Activated CD4-positive, alpha-beta T cell treated with anti-CD3 and anti-CD28 coated beads for 24 hours (primary cell): ENCODE data around the gene FIG4.
"Not testable (repeated sequence)": the region's sequence is repeated elsewhere in the genome, so short reads cannot be mapped to it uniquely, and the experiment has no call there.

Experiments used
- DNase-seq, 2 donors: peaks; one replicate each; pipeline ENCODE4 v3.0.0-alpha.2; 2020; ENCODE audit warnings: low read depth in 2 of 2

Gene FIG4

DNA sequence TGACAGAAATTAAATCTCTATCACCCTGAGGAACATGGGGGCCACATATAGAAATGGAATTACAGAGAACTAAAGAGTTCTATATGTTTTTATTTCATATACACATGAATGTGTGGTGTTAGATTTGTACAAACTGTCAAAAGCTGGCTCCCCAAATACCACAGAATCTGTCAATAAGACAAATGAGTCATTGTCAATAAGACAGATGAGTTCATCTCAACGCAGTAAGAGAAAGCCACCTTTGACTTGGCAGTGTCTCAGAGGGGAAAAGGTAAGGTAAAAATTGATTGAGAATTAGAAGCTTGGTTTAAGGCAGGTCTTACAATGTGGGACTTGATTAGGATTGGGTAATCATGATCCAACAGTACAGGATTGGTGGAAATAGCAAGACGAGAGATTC lies 162.9 kb downstream of the FIG4 start:
- no peak for DNase-seq

DNA sequence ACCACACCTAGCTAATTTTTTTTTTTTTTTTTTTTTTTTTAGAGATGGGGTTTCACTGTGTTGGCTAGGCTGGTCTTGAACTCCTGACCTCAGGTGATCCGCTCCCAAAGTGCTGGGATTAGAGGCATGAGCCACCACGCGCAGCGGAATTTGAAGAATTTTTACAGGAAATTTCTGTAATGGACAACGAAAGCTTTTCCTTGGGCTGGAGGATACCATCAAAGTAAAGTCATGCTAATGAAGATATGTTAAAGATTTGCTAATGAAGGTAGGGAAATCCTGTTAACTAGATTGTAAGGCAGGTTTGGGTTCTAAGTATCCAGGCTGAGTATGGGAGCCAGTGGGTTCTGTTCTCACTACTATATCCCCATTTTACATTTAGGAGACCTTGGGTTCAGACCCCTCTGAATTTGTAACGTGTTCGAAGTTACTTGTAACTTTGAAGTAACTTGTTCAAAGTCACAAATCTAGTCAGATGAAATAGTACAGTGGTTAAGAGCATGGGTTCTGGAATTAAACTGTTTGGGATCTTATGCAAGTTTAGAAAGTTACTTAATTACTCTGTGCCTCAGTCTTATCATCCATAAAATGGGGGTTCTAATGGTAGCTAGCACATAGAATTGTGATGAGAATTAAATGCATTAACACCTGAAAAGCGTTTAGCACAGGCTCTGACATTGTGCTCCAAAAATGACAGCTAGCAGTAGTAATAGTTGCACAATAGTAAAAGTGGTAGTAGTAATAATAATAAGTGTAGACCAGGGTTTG lies 163.6 kb downstream of the FIG4 start:
- DNase-seq: no peak

DNA sequence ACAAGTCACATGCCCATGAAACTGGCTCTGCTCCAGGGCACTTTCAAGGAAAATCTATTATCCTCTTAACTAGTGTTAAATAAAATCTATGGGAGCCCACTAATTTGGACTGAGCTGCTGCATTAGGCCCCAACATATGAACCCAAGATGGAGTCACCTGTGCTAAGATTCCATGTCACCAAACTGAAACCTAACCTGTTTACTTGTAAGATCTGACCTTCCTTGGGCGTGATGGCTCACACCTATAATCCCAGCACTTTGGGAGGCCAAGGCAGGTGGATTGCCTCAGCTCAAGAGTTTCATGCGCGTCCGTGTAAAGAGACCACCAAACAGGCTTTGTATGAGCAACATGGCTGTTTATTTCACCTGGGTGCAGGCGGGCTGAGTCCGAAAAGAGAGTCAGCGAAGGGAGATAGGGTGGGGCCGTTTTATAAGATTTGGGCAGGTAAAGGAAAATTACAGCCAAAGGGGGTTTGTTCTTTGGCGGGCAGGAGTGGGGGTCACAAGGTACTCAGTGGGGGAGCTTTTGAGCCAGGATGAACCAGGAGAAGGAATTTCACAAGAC lies 164.5 kb downstream of the FIG4 start:
- not testable (repeated sequence) for DNase-seq

DNA sequence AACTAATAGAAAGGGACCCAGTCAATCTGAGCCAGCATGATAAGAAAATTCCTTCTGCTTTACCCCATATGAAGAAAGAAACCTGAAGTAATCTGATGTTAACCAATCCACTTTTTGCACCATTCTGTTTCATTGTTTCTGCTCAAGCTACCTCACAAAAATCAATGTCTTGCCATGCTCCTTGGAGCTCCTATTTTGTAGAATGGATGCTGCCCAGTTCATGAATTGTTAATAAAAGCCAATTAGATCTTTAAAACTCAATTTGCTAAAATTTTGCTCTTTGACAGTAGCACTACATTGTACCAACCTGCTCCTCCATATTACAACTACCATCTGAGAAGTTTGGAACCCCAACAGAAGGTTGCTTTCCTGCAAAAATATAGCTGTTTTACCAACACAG lies 170.8 kb downstream of the FIG4 start:
- DNase-seq: no peak

DNA sequence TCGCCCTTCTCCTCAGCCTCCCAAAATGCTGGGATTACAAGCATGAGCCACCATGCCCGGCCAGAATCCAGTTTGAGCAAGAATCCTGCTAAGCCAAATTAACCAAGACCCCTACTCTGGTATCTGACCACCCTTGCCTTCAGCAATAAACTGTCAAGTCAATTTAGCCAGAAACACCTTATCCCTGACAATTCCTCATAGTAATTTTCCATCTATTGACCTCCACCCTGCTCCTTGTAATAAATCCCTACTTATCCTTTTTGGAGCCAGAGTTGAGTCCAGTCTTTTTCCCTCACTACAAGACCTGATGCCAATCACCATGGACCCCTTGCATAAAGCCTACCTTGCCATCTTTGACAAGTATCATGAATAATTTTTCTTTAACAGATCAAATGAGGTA lies 173.0 kb downstream of the FIG4 start:
- DNase-seq: no peak

DNA sequence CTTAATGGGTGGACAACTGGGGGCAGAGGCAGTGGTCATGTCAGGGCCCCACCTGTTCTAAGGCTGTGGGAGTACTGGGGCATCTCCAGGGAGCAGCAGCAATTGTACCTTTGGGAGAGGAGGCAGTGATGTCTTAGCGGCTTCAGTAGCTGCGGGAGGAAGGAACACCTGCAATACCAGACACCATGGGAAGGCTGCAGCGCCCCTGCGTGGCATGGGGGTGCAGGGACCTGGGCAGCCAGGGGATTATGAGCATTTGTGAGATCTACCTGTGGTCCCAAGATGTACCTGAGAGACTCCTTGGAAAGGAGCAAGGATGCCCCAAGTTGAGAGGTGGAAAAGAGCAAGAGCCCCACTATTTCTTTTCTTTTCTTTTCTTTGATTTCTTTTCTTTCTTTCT lies 174.9 kb downstream of the FIG4 start:
- DNase-seq: no peak

DNA sequence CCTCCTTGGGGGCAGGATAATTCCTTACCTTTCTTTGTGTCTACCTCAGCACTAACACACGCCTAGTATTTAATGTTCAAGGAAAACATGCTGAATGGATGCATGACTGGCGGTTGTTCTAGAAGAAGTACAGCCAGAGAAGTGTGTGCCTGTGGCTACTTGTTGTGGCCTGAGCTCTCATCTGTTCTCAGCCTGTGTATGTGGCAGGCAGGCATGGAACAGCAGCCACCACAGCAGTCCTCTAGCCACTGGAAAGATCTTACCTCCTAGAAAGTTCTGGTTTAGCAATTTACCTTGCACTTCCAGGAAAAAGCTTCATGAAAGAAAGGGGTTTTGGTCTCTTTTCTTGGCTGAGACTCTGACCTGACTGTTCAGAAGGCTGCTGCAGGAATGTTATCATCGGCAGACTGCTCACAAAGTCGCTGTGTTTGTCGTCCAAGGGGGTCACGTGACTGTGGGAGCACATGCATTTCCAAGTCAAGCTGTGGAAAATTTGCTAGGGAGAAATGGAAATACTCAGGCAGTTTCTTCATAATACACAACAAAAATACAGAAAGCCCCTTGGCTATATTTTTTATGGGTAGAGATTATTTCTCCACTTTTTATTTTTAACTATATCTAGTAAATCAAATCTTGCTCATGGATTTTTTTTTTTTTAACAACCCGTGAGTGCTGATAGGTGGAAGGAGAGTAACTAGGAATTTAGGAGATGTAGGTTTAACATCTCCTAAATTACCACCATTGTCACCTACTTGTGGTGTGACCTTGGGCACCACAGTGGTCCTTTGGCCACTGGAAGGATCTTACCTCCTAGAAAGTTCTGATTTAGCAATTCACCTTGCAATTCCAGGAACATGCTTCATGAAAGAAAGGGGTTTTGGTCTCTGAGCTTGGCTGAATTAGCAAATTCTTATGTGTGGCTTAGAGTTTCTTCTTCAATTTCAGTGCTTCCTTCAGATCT lies 176.2 kb downstream of the FIG4 start:
- DNase-seq: no peak

DNA sequence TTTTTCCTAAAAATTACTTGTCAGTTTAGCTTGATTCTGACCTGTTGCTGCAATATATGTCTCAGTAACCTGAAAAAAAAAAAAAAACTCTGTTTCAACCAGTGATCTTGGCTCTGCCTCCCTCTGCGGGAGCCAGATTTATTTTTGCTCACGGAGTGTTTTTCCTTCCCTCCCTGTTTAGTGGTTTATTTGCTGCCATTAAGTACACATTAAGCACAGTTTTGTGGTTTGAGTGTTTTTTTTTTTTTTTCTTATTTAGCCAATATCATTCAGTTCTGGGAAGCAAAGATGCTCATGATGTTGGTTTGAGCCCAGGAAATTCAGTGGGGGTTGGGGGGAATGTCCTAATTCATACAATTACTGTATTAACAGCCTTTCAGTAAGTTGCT lies 176.9 kb downstream of the FIG4 start:
- no peak for DNase-seq

DNA sequence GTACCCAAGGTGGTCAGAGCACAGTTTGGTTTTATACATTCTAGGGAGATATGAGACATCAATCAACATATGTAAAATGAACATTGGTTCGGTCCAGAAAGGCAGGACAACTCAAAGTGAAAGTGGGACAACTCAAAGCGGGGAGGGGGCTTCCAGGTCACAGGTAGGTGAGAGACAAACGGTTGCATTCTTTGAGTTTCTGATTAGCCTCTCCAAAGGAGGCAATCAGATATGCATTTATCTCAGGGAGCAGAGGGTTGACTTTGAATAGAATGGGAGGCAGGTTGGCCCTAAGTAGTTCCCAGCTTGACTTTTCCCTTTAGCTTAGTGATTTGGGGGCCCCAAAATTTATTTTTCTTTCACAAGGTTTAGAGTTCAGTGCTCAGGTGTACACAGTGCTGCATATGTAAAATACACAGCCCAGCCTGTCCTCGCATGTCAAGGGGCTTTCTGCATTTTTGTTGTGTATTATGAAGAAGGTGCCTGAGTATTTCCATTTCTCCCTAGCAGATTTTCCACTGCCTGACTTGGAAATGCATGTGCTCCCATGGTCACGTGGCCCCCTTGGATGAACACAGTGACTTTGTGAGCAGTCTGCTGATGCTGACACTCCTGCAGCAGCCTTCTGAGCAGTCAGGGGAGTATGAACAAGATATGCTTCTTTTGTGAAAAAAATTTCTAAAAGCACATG lies 178.4 kb downstream of the FIG4 start:
- not testable (repeated sequence) for DNase-seq

DNA sequence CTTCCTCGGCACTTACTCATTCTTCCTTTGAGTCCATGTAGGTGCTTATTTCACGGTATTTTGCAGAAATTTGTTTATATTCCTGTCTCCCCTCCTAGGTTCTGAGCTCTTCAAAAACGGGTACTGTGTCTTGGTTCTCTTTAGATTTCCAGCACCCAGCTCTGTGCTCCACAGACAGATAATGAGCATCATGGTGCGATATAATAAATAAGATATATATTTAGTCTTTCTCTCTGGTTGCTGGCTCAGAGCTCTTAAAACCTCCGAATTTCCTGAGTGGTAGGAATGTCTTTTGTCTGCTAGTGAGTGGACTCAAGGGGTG lies 179.0 kb downstream of the FIG4 start:
- no peak for DNase-seq

DNA sequence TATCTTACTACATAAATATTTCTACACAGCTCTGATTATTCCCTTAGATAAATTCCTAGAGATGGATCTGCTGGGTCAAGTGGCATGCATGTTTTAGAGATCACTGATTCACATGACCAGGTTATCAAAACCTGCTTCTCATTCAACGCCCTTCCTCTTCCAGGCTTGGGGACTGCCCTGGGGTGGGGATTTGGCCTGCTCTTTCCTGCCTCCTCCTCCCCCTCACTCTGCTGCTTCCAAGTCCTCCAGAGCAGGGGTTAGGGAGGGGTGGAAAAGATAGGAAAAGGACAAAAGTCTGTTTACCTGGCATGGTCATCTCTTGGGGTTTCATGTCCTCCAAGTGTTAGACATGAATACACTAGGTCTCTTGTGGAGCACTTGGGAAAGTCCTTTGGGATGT lies 181.5 kb downstream of the FIG4 start:
- DNase-seq: no peak

DNA sequence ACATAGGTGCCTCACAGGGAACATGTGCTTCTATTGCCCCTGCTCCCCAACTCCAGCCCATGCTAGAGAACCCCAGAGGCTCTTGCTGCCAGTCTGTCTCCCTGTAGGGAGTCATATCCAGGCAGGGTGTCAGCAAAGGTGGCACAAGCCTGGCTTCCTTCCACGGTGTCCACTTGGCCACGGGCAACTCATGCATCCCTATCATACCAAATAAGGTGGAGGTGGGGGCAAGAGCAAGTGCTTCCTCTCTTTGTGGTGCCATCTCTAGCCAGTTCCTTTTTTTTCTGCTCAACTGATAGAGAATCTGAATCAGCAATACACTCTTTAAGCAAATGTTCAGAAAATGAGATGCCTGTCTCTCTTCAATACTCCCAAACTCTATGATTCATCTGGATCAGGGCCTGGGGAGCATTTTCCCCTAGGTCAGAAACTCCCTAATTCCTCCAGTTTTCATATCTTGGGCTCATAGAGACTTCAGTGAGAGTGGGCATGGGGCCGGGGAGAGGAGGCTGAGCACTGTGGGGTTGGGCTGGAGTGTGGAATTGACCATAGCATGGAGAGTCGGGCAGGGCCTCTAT lies 182.0 kb downstream of the FIG4 start:
- no peak for DNase-seq

DNA sequence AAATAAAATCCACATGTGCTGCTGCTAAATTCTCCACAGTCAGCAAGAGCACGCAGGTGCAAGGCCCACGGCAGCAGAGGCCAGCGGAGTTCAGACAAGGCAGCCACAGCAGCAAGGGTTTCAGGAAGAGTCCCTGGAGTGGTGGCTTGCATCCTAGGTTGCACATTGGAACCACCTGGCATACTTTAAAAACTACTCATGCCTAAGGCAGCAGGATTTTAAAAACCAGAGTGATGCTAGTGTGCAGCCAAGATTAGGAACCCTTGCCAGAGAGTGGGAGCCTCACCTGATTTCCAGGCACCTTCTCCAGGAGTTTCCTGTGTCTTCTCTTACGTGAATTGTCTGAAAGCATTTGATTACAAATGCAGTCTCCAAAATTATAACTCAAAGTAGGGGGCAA lies 183.0 kb downstream of the FIG4 start:
- DNase-seq: no peak

DNA sequence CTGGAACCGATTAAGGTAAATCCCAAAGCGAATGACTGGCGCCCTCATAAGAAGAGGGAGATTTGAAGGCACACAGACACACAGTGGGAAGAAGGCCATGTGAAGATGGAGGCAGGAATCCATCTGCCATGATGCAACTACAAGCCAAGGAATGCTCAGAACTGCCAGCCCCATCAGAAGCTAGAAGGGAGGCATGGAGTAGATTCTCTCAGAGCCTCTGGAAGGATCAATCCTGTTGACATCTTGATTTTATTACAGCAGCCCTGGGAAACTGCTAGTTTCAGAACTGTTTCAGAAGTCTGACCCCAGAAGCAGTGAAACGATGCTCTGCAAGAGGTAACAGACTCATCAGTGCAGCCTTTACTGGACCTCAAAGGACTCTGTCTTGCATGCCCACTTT lies 183.5 kb downstream of the FIG4 start:
- no peak for DNase-seq
